CD8-positive, alpha-beta memory T cell (primary cell): ENCODE data around the gene LDAF1. TPM values are rescaled to one million over a fixed set of nuclear protein-coding genes. Genes with fewer than 3 reads are reported as not detected.

Experiments
- polyA plus RNA-seq: library from polyadenylated mRNA; unstranded; fragments of 300-500 nt; fragmentation: Illumina TruSeq; gene quantifications from one replicate; pipeline ENCODE4 v1.2.3, GENCODE V29; 2021
- total RNA-seq, 2 experiments: library from RNA; stranded (reverse); gene quantifications; one replicate each; pipeline ENCODE4 v1.2.3, GENCODE V29; 2021

Gene LDAF1
- total and polyA plus RNA-seq, 3 experiments from 2014 or later: 8.8 to 16.0 (median 9.5) TPM

Other genes with a start within 250 kb of the LDAF1 start
- not detected for gene DNAH3, start 7.8 kb upstream of the LDAF1 start, total RNA-seq
- not detected for gene DNAH3, start 7.8 kb upstream of the LDAF1 start, polyA plus RNA-seq
- not detected for gene ZP2, start 52.9 kb downstream of the LDAF1 start, total RNA-seq
- not detected for gene ZP2, start 52.9 kb downstream of the LDAF1 start, polyA plus RNA-seq
- gene ANKS4B, start 75.0 kb downstream of the LDAF1 start, total RNA-seq: not detected
- not detected for gene ANKS4B, start 75.0 kb downstream of the LDAF1 start, polyA plus RNA-seq
- not detected for gene CRYM, start 119.6 kb downstream of the LDAF1 start, total RNA-seq
- gene CRYM, start 119.6 kb downstream of the LDAF1 start, polyA plus RNA-seq: not detected